Fibroblast of skin of back (primary cell): ENCODE data around the gene THSD4.

Experiments
- DNase-seq: peaks from one replicate; pipeline ENCODE4 v3.0.0-alpha.2; 2013

Gene THSD4

GRCh38 chr15:71599418-71600151, 484.3 kb downstream of the THSD4 start:
- no peak for DNase-seq

GRCh38 chr15:71600237-71600636, 485.0 kb downstream of the THSD4 start:
- no peak for DNase-seq

- DNase-seq = no peak
These were observed 486.0 kb downstream of the THSD4 start for GRCh38 chr15:71601038-71601834.

- DNase-seq = no peak
These were observed 488.1 kb downstream of the THSD4 start for GRCh38 chr15:71603379-71603778.

- no peak for DNase-seq
These were observed 492.1 kb downstream of the THSD4 start for GRCh38 chr15:71607383-71607782.

GRCh38 chr15:71610728-71611552, 495.7 kb downstream of the THSD4 start:
- no peak for DNase-seq

- no peak for DNase-seq
These were observed 496.5 kb downstream of the THSD4 start for GRCh38 chr15:71611553-71612396.

GRCh38 chr15:71612397-71612722, 497.1 kb downstream of the THSD4 start:
- no peak for DNase-seq

GRCh38 chr15:71612869-71613268, 497.6 kb downstream of the THSD4 start:
- DNase-seq = no peak

- no peak for DNase-seq
These were observed 507.8 kb downstream of the THSD4 start for GRCh38 chr15:71623111-71623510.

GRCh38 chr15:71626596-71627088, 511.4 kb downstream of the THSD4 start:
- no peak for DNase-seq

- DNase-seq = no peak
These were observed 511.9 kb downstream of the THSD4 start for GRCh38 chr15:71627188-71627587.

- DNase-seq = no peak
These were observed 512.3 kb downstream of the THSD4 start for GRCh38 chr15:71627604-71628003.

GRCh38 chr15:71628988-71629770, 513.9 kb downstream of the THSD4 start:
- no peak for DNase-seq

- DNase-seq = no peak
These were observed 514.7 kb downstream of the THSD4 start for GRCh38 chr15:71629781-71630474.

- DNase-seq = no peak
These were observed 515.2 kb downstream of the THSD4 start for GRCh38 chr15:71630475-71630809.

- DNase-seq = no peak
These were observed 517.4 kb downstream of the THSD4 start for GRCh38 chr15:71632576-71633195.

GRCh38 chr15:71634820-71635560, 519.7 kb downstream of the THSD4 start:
- DNase-seq = peak; percentile 51

- DNase-seq = no peak
These were observed 520.5 kb downstream of the THSD4 start for GRCh38 chr15:71635735-71636134.

GRCh38 chr15:71638876-71639275, 523.6 kb downstream of the THSD4 start:
- no peak for DNase-seq
